Calu3 (cell line): ENCODE results near the gene OTUD4. TPM values are rescaled to one million over a fixed set of nuclear protein-coding genes. Genes with fewer than 3 reads are reported as not detected.
A peak's percentile ranks its signal among the peaks of the same experiment; 100 is the strongest.
"Not testable (repeated sequence)": the region's sequence is repeated elsewhere in the genome, so short reads cannot be mapped to it uniquely, and the experiment has no call there.

Experiments
- Bru-seq: library from RNA; stranded (reverse); fragments of 400-500 nt; gene quantifications from one replicate; lab custom pipeline; 2021; lab: Mats Ljungman, UMichigan
- BruChase-seq, 2 experiments: library from RNA; stranded (reverse); fragments of 400-500 nt; gene quantifications; one replicate each; lab custom pipeline; 2021; lab: Mats Ljungman, UMichigan
- BruUV-seq: library from RNA; stranded (reverse); fragments of 400-500 nt; replicated peaks from 2 replicates; lab custom pipeline; 2021; lab: Mats Ljungman, UMichigan
- CTCF ChIA-PET: fragments of 300-600 bp; sonication (Branson Sonifier 250); formaldehyde crosslinking; loops from one replicate; lab custom pipeline; 2022; ENCODE audit warnings: antibody characterized with exemption; lab: Charles Lee
- DNase-seq: peaks from one replicate; pipeline ENCODE4 v3.0.0; 2022
- H3K27ac Mint-ChIP-seq: one replicate; pipeline ENCODE4 v1.8.0; 2022; ENCODE audit warnings: mixed read lengths; ENCODE audit not compliant: unreplicated experiment
- H3K27me3 Mint-ChIP-seq: one replicate; pipeline ENCODE4 v1.8.0; 2022; ENCODE audit warnings: mixed read lengths; ENCODE audit not compliant: unreplicated experiment
- H3K36me3 Mint-ChIP-seq: one replicate; pipeline ENCODE4 v1.8.0; 2022; ENCODE audit warnings: mild to moderate bottlenecking, moderate library complexity, mixed read lengths; ENCODE audit not compliant: insufficient read depth, unreplicated experiment
- H3K4me1 Mint-ChIP-seq: one replicate; pipeline ENCODE4 v1.8.0; 2022; ENCODE audit warnings: mild to moderate bottlenecking, low read depth, mixed read lengths; ENCODE audit not compliant: unreplicated experiment
- H3K4me3 Mint-ChIP-seq: one replicate; pipeline ENCODE4 v1.8.0; 2022; ENCODE audit warnings: mild to moderate bottlenecking, low read depth, moderate library complexity, mixed read lengths; ENCODE audit not compliant: unreplicated experiment
- H3K9me3 Mint-ChIP-seq: one replicate; pipeline ENCODE4 v1.8.0; 2022; ENCODE audit warnings: low read depth, mixed read lengths; ENCODE audit not compliant: unreplicated experiment
- CTCF ChIP-seq: fragments of 200-600 bp; IDR thresholded peaks from one replicate; pipeline ENCODE4 v1.8.0; 2022; ENCODE audit warnings: antibody characterized with exemption; ENCODE audit not compliant: unreplicated experiment
- intact Hi-C: fragments of 100-400 bp; cut with micrococcal nuclease; formaldehyde crosslinking; loops from one replicate; pipeline ENCODE4 v1.10.0; 2022; ENCODE audit not compliant: unreplicated experiment
- long read RNA-seq: library from polyadenylated mRNA; stranded (forward); transcript quantifications from one replicate; pipeline ENCODE4 v2.0.0, GENCODE V29; 2022
- total RNA-seq: library from RNA; stranded (reverse); gene quantifications from 2 replicates; pipeline ENCODE4 v1.2.3, GENCODE V29; 2022

OTUD4 gene
- total RNA-seq = 31.7 and 32.7 TPM in 2 replicates
- percentile 91 among the genes with signal in this experiment for Bru-seq, nascent RNA
- percentile 80 among the genes with signal in this experiment for BruChase-seq, experiment 1, labeled RNA remaining after a 6-hour chase
- BruChase-seq, experiment 2, labeled RNA remaining after a 2-hour chase = percentile 92 among the genes with signal in this experiment
- long read RNA-seq, full-length matches to known transcripts = 3 of 8 reads
- long read RNA-seq, partial matches to known transcripts = 1 of 8 reads
- long read RNA-seq, other reads (novel, unspliced or antisense) = 4 of 8 reads

GRCh38 chr4:145180298-145181090 lies at the start of gene OTUD4:
Gene OTUD4, minus strand, starts transcription at chr4:145180589. Its CDS starts 616 bp downstream, at chr4:145179973.
- no TSS peak for BruUV-seq
- no peak for TF ChIP-seq CTCF
- Mint-ChIP-seq H3K27me3 (no peaks in the 10 kb centered on the region), H3K27ac (peak within 1 kb of the TSS; percentile 81), H3K4me3 (peak within 1 kb of the TSS; percentile 80), H3K9me3 (no peaks in the 10 kb centered on the region), H3K4me1 (peaks cover 6% of the 10 kb centered on the region), H3K36me3 (peaks cover 35% of the 10 kb centered on the region)
- CTCF ChIA-PET = no interaction called here
- DNase-seq = peak; percentile 92
- intact Hi-C loops = no loop called here

- DNase-seq, H3K36me3 Mint-ChIP-seq, CTCF ChIA-PET, H3K4me3 Mint-ChIP-seq, H3K27me3 Mint-ChIP-seq, BruUV-seq, intact Hi-C loops, H3K27ac Mint-ChIP-seq, H3K4me1 Mint-ChIP-seq, H3K9me3 Mint-ChIP-seq: not testable (repeated sequence)
These were observed 42.8 kb upstream of the OTUD4 start for GRCh38 chr4:145223228-145223627.

- intact Hi-C loops, H3K36me3 Mint-ChIP-seq, H3K27me3 Mint-ChIP-seq, CTCF ChIA-PET, H3K4me1 Mint-ChIP-seq, H3K9me3 Mint-ChIP-seq, DNase-seq, BruUV-seq, H3K27ac Mint-ChIP-seq, H3K4me3 Mint-ChIP-seq: not testable (repeated sequence)
These were observed 41.1 kb upstream of the OTUD4 start for GRCh38 chr4:145221529-145221928.

GRCh38 chr4:145219090-145219489 lies 38.7 kb upstream of the OTUD4 start:
- Mint-ChIP-seq H3K4me3 (no peak overlapping the region), H3K4me1 (no peaks in the 10 kb centered on the region), H3K27me3 (no peaks in the 10 kb centered on the region), H3K9me3 (no peaks in the 10 kb centered on the region), H3K36me3 (no peaks in the 10 kb centered on the region), H3K27ac (no peak overlapping the region)
- intact Hi-C loops = loop anchor here (5.0 kb wide), 1 partner anchor 338 kb away; no protein-coding TSS in a partner anchor
- TF ChIP-seq CTCF = no peak
- DNase-seq = no peak
- BruUV-seq = no TSS peak
- CTCF ChIA-PET = no interaction called here

GRCh38 chr4:145218251-145218650 lies 37.9 kb upstream of the OTUD4 start:
- intact Hi-C loops = loop anchor here (5.0 kb wide), 1 partner anchor 339 kb away; no protein-coding TSS in a partner anchor
- DNase-seq = no peak
- Mint-ChIP-seq H3K4me1 (no peaks in the 10 kb centered on the region), H3K4me3 (no peak overlapping the region), H3K9me3 (no peaks in the 10 kb centered on the region), H3K27ac (no peak overlapping the region), H3K36me3 (no peaks in the 10 kb centered on the region), H3K27me3 (no peaks in the 10 kb centered on the region)
- TF ChIP-seq CTCF = no peak
- BruUV-seq = no TSS peak
- CTCF ChIA-PET = no interaction called here
